HepG2 (cell line): ENCODE measurements around the gene OTUD7B. TPM values are rescaled to one million over a fixed set of nuclear protein-coding genes. Genes with fewer than 3 reads are reported as not detected.

ENCODE experiments used
- ARNT ChIP-seq: fragments of 450-650 bp; IDR thresholded peaks from 2 replicates; pipeline ENCODE4 v1.6.1; 2017
- FOXA3 ChIP-seq: IDR thresholded peaks from 2 replicates; pipeline ENCODE4 v1.6.1; 2016; ENCODE audit warnings: missing genetic modification reagents, missing compliant biosample characterization
- HOXA5 ChIP-seq: sonication (generic); formaldehyde crosslinking; IDR thresholded peaks from 2 replicates; pipeline ENCODE4 v1.4.0; 2020; ENCODE audit warnings: missing genetic modification reagents
- MLXIP ChIP-seq: sonication (generic); formaldehyde crosslinking; IDR thresholded peaks from 2 replicates; pipeline ENCODE4 v1.9.0; 2021; ENCODE audit warnings: missing genetic modification reagents, borderline replicate concordance
- PCBP2 ChIP-seq: fragments of 200-400 bp; formaldehyde crosslinking; optimal IDR thresholded peaks from 2 replicates; pipeline ENCODE3; 2018; ENCODE audit warnings: low read length, low read depth; ENCODE audit not compliant: poor library complexity, severe bottlenecking
- TCF12 ChIP-seq, 2 experiments: fragments of 450-650 bp in 1 of 2; sonication (generic) in 1 of 2; formaldehyde crosslinking in 1 of 2; IDR thresholded peaks; 2 replicates each; pipeline versions ENCODE4 v1.6.1 to v1.8.0; 2017 to 2022; ENCODE audit warnings: antibody characterized with exemption in 1 of 2, mild to moderate bottlenecking in 1 of 2, missing genetic modification reagents in 1 of 2, moderate library complexity in 1 of 2
- ZFP91 ChIP-seq: sonication (generic); formaldehyde crosslinking; IDR thresholded peaks from 2 replicates; pipeline ENCODE4 v1.9.0; 2022; ENCODE audit warnings: missing genetic modification reagents, mild to moderate bottlenecking, borderline replicate concordance
- ZFX ChIP-seq: sonication (generic); formaldehyde crosslinking; IDR thresholded peaks from 2 replicates; pipeline ENCODE4 v1.4.0; 2020; ENCODE audit warnings: mild to moderate bottlenecking, low read depth, missing genetic modification reagents, moderate library complexity
- polyA plus RNA-seq, 8 experiments: library from polyadenylated mRNA; depleted of rRNA in 3 of 8; stranded (reverse) in 7 of 8; unstranded in 1 of 8; fragments of >200 nt; fragmentation: Illumina TruSeq in 4 of 8; extraction: Trizol in 4 of 8; gene quantifications; 2 replicates each; pipeline versions ENCODE4 v1.2.1 to v1.2.3, GENCODE V29; 2011 to 2016; ENCODE audit warnings: low read depth in 4 of 8, missing spikeins in 1 of 8, mixed read lengths in 1 of 8; ENCODE audit not compliant: insufficient read depth in 1 of 8
- total RNA-seq, 5 experiments: library from RNA; depleted of rRNA; stranded (reverse); fragments of >200 nt; fragmentation: Illumina TruSeq; extraction: Trizol; gene quantifications; 2 replicates each; pipeline ENCODE4 v1.2.3, GENCODE V29; 2016; ENCODE audit warnings: low read depth in 1 of 5
- TF ChIP-seq, protein P1 (sequence below): sonication (generic); formaldehyde crosslinking; IDR thresholded peaks from 2 replicates; pipeline ENCODE4 v1.4.0; 2020; ENCODE audit warnings: missing genetic modification reagents

OTUD7B gene
- total and polyA plus RNA-seq, 2 of the 13 experiments (the other 11 are each of a cell fraction or from before 2014, with no cell fraction given) = 5.1 to 11.2 TPM

GRCh38 chr1:149936170-149936991 is 74.1 kb downstream of the OTUD7B start, which contains the start of gene MTMR11 (continued):
- TF ChIP-seq MLXIP (CRISPR knock-in tag) = no peak
- no peak for TF ChIP-seq TCF12 (IDR thresholded peaks at IDR 0.05)
- TF ChIP-seq TCF12 (CRISPR knock-in tag; IDR thresholded peaks at IDR 0.05) = no peak
- TF ChIP-seq ZFP91 = peak; percentile 74; the same call in 1 of the 2 replicates
- TF ChIP-seq, protein P1, sequence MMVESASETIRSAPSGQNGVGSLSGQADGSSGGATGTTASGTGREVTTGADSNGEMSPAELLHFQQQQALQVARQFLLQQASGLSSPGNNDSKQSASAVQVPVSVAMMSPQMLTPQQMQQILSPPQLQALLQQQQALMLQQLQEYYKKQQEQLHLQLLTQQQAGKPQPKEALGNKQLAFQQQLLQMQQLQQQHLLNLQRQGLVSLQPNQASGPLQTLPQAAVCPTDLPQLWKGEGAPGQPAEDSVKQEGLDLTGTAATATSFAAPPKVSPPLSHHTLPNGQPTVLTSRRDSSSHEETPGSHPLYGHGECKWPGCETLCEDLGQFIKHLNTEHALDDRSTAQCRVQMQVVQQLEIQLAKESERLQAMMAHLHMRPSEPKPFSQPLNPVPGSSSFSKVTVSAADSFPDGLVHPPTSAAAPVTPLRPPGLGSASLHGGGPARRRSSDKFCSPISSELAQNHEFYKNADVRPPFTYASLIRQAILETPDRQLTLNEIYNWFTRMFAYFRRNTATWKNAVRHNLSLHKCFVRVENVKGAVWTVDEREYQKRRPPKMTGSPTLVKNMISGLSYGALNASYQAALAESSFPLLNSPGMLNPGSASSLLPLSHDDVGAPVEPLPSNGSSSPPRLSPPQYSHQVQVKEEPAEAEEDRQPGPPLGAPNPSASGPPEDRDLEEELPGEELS (CRISPR knock-in tag) = peak; percentile 40
- peak; percentile 34; the same call in 1 of the 2 replicates for TF ChIP-seq FOXA3 (CRISPR knock-in tag)
- TF ChIP-seq ARNT = no peak
- no peak for TF ChIP-seq HOXA5 (CRISPR knock-in tag)
- TF ChIP-seq ZFX = 0 out of 2 replicates have a peak, but pooled peaks have one; percentile 2
- TF ChIP-seq PCBP2 = peak; percentile 12
